ENCODE results near the gene RARS2. TPM values are rescaled to one million over a fixed set of nuclear protein-coding genes. Genes with fewer than 3 reads are reported as not detected.

RARS2 gene

Small RNA genes within 50 kb of the gene (small RNA-seq; reads per million reads assigned to genes)
- gene RNU6-444P (ENCODE audit: insufficient read depth): not detected

All from neuronal stem cell (in vitro differentiated cells).